GM12878 (cell line): ENCODE measurements around the gene CBFA2T3. TPM values are rescaled to one million over a fixed set of nuclear protein-coding genes. Genes with fewer than 3 reads are reported as not detected.

ENCODE experiments used
- ATAC-seq: fragments of 200-7000 bp; cut with Tn5 transposase; 3 replicates; pipeline ENCODE4 v1.9.1; 2020; ENCODE audit warnings: mild to moderate bottlenecking, moderate library complexity
- BruUV-seq: library from RNA; stranded (reverse); fragments of 400-500 nt; replicated peaks from 2 replicates; lab custom pipeline; 2021; lab: Mats Ljungman, UMichigan
- CTCF ChIA-PET: fragments of 300-600 bp; sonication (Branson Sonifier 250); formaldehyde crosslinking; extraction: SDS; loops from one replicate; lab custom pipeline; 2021; ENCODE audit warnings: inconsistent platforms; lab: Yijun Ruan, JAX
- POLR2A ChIA-PET: fragments of 350-600 bp; formaldehyde crosslinking; extraction: SDS; loops from one replicate; lab custom pipeline; 2021; ENCODE audit warnings: inconsistent platforms; lab: Charles Lee
- RAD21 ChIA-PET: fragments of 300-600 bp; sonication (Branson Sonifier 250); formaldehyde crosslinking; loops from one replicate; lab custom pipeline; 2023; ENCODE audit warnings: antibody characterized with exemption; ENCODE audit not compliant: unreplicated experiment; lab: Charles Lee
- SMC1A ChIA-PET: fragments of 300-600 bp; sonication (Branson Sonifier 250); formaldehyde crosslinking; loops from one replicate; lab custom pipeline; 2023; ENCODE audit not compliant: unreplicated experiment, uncharacterized antibody; lab: Charles Lee
- DNase-seq: peaks from one replicate; pipeline ENCODE4 v3.0.0-alpha.2; 2011; ENCODE audit warnings: low read depth, low spot score
- FAIRE-seq: peaks from 3 replicates; lab custom pipeline; 2011; peaks lifted over from hg19 to GRCh38; lab: Jason Lieb, UNC
- H2AFZ ChIP-seq: 2 replicates; pipeline ENCODE4 v1.6.0; 2011; ENCODE audit warnings: low read depth, low read length, control low read depth; ENCODE audit not compliant: control insufficient read depth
- H3K27ac ChIP-seq: 2 replicates; pipeline ENCODE4 v1.5.1; 2011; ENCODE audit warnings: control low read depth; ENCODE audit not compliant: control insufficient read depth, insufficient read depth
- H3K27me3 ChIP-seq, 2 experiments: replicated peaks in 1 of 2; 2 replicates each; pipeline versions ENCODE4 v1.6.0 to v1.6.1; 2011; ENCODE audit warnings: low read length in 1 of 2; ENCODE audit not compliant: control insufficient read depth in 2 of 2, insufficient read depth in 2 of 2
- H3K36me3 ChIP-seq, 2 experiments: 2 replicates each; pipeline ENCODE4 v1.5.1; 2011; ENCODE audit warnings: low read length in 1 of 2; ENCODE audit not compliant: control insufficient read depth in 2 of 2, insufficient read depth in 2 of 2
- H3K4me1 ChIP-seq: 2 replicates; pipeline ENCODE4 v1.6.1; 2011; ENCODE audit warnings: mild to moderate bottlenecking, low read length, moderate library complexity, mixed read lengths; ENCODE audit not compliant: control insufficient read depth, insufficient read depth
- H3K4me2 ChIP-seq: 2 replicates; pipeline ENCODE4 v1.6.0; 2011; ENCODE audit warnings: control low read depth; ENCODE audit not compliant: control insufficient read depth, insufficient read depth
- H3K4me3 ChIP-seq: fragments of 200-600 bp; sonication (generic); 2 replicates; pipeline ENCODE4 v1.5.1; 2016
- H3K79me2 ChIP-seq: 2 replicates; pipeline ENCODE4 v1.6.0; 2011; ENCODE audit warnings: low read length; ENCODE audit not compliant: control insufficient read depth, insufficient read depth
- H3K9ac ChIP-seq: 2 replicates; pipeline ENCODE4 v1.8.0; 2011; ENCODE audit warnings: low read length, control low read depth, mixed read lengths; ENCODE audit not compliant: control insufficient read depth, insufficient read depth
- H3K9me3 ChIP-seq: replicated peaks from 3 replicates; pipeline ENCODE4 v1.5.1; 2011; ENCODE audit warnings: mild to moderate bottlenecking, low read length; ENCODE audit not compliant: control insufficient read depth, insufficient read depth
- H4K20me1 ChIP-seq: 2 replicates; pipeline ENCODE4 v1.6.0; 2011; ENCODE audit not compliant: control insufficient read depth, insufficient read depth
- CBFB ChIP-seq: IDR thresholded peaks from 2 replicates; pipeline ENCODE4 v1.6.1; 2016; ENCODE audit warnings: antibody characterized with exemption, low read depth
- ETV6 ChIP-seq, 2 experiments: fragments of 450-650 bp in 1 of 2; IDR thresholded peaks in 1 of 2; conservative IDR thresholded peaks in 1 of 2; 2 replicates each; pipeline ENCODE4 v1.6.1; 2014; ENCODE audit warnings: antibody characterized with exemption in 1 of 2, borderline replicate concordance in 1 of 2, low read depth in 1 of 2, mild to moderate bottlenecking in 1 of 2, moderate library complexity in 1 of 2
- LARP7 ChIP-seq: fragments of 450-650 bp; IDR thresholded peaks from 2 replicates; pipeline ENCODE4 v1.6.1; 2017; ENCODE audit warnings: mild to moderate bottlenecking
- MEF2B ChIP-seq: fragments of 450-650 bp; IDR thresholded peaks from 2 replicates; pipeline ENCODE4 v1.6.1; 2018; ENCODE audit warnings: mild to moderate bottlenecking, moderate library complexity; ENCODE audit not compliant: partially characterized antibody, poor library complexity, severe bottlenecking
- NBN ChIP-seq: fragments of 450-650 bp; IDR thresholded peaks from 2 replicates; pipeline ENCODE4 v1.6.1; 2016
- SMAD1 ChIP-seq: fragments of 450-650 bp; IDR thresholded peaks from 2 replicates; pipeline ENCODE4 v1.6.1; 2018; ENCODE audit warnings: mild to moderate bottlenecking, low read depth; ENCODE audit not compliant: partially characterized antibody
- ZNF217 ChIP-seq: fragments of 450-650 bp; IDR thresholded peaks from 2 replicates; pipeline ENCODE4 v1.6.1; 2017; ENCODE audit warnings: antibody characterized with exemption, mild to moderate bottlenecking
- WGBS: methylation state at CpG from one replicate; pipeline ENCODE4 v1.1.6; 2016; ENCODE audit warnings: low lambda C conversion rate; ENCODE audit not compliant: insufficient replicate concordance, insufficient coverage; ENCODE audit errors: missing lambda C conversion rate; 5-methylcytosine and 5-hydroxymethylcytosine counted together
- in situ Hi-C: fragments of 300-500 bp; cut with MboI; formaldehyde crosslinking; loops from 9 replicates; pipeline ENCODE4 v1.14.3; 2018; ENCODE audit warnings: mixed read lengths
- intact Hi-C: fragments of 100-400 bp; cut with micrococcal nuclease; formaldehyde crosslinking; loops from one replicate; pipeline ENCODE4 v1.14.2; 2022; ENCODE audit not compliant: unreplicated experiment
- polyA plus RNA-seq, 11 experiments: library from polyadenylated mRNA; depleted of rRNA in 4 of 11; unstranded in 6 of 11; stranded (reverse) in 5 of 11; fragments of >200 nt; fragmentation: Nextera tagmentation in 4 of 11; fragmentation: Illumina TruSeq in 1 of 11; extraction: Ambion mirVana in 4 of 11; extraction: Trizol in 1 of 11; gene quantifications; 1 replicate in 1 of 11; 2 replicates in 10 of 11; pipeline versions ENCODE4 v1.2.1 to v1.2.3, GENCODE V29; 2011 to 2016; ENCODE audit warnings: inconsistent platforms in 2 of 11, missing spikeins in 2 of 11, low read depth in 1 of 11
- total RNA-seq, 4 experiments: library from RNA; depleted of rRNA in 3 of 4; stranded (reverse); fragments of >200 nt in 3 of 4; fragmentation: Illumina TruSeq in 1 of 4; extraction: Trizol in 1 of 4; gene quantifications; 2 replicates each; pipeline versions ENCODE4 v1.2.1 to v1.2.3, GENCODE V29; 2013 to 2021

Gene CBFA2T3
- total and polyA plus RNA-seq, 10 of the 15 experiments (the other 5 are each of a cell fraction or from before 2014, with no cell fraction given) = 0.69 to 42.6 (median 4.5) TPM

GRCh38 chr16:88923926-88924833 lies 52.8 kb downstream of the CBFA2T3 start:
- 96% methylated on average over 34 of the region's 37 CpGs for WGBS
- peaks cover 3% of the 10 kb centered on the region; the same call in 1 of the 2 replicates for H4K20me1 ChIP-seq
- H3K9me3 ChIP-seq = no peaks in the 10 kb centered on the region
- ChIA-PET RAD21 (no interaction called here), CTCF (interaction anchor here (1.3 kb wide), 1 partner anchor 66 kb away, joined by 3 read pairs; no protein-coding TSS in a partner anchor), SMC1A (no interaction called here), POLR2A (no interaction called here)
- no peak overlapping the region for H3K4me3 ChIP-seq
- in situ Hi-C loops = no loop called here
- no peak for FAIRE-seq
- intact Hi-C loops = loop anchor here (5.0 kb wide), 1 partner anchor 67 kb away; the partner anchor contains the start of genes GALNS and TRAPPC2L
- H3K27ac ChIP-seq = no peak overlapping the region
- no peak for DNase-seq
- ATAC-seq = no peak
- H3K27me3 ChIP-seq = no peaks in the 10 kb centered on the region
- H3K9ac ChIP-seq = no peak overlapping the region
- no peak overlapping the region for H2AFZ ChIP-seq
- BruUV-seq = no TSS peak
- H3K36me3 ChIP-seq = peaks cover 0 to 2% of the 10 kb centered on the region in 2 experiments; a peak in 3 of 4 replicates
- H3K4me2 ChIP-seq = no peak overlapping the region
- peaks cover 20% of the 10 kb centered on the region for H3K4me1 ChIP-seq
- peaks cover 3% of the 10 kb centered on the region for H3K79me2 ChIP-seq
- no peak for TF ChIP-seq LARP7
- TF ChIP-seq NBN = no peak
- TF ChIP-seq ZNF217 = no peak
- no peak for TF ChIP-seq ETV6 (conservative IDR thresholded peaks at IDR 0.05 in 1 of 2, IDR thresholded peaks at IDR 0.05 in 1 of 2; ENCODE audit: borderline replicate concordance in 1 of 2, low read depth in 1 of 2)
- TF ChIP-seq CBFB = no peak
- no peak for TF ChIP-seq MEF2B
- no peak for TF ChIP-seq SMAD1
- TF ChIP-seq, all 136 proteins: peak for 0
